Endothelial cell of hepatic sinusoid (primary cell): ENCODE measurements around the gene CDC25B.

Source experiments
- in situ Hi-C: cut with HindIII; loops from 2 replicates; pipeline ENCODE4 v1.10.0; 2017; ENCODE audit warnings: low sequenced_read_pairs

CDC25B gene

DNA sequence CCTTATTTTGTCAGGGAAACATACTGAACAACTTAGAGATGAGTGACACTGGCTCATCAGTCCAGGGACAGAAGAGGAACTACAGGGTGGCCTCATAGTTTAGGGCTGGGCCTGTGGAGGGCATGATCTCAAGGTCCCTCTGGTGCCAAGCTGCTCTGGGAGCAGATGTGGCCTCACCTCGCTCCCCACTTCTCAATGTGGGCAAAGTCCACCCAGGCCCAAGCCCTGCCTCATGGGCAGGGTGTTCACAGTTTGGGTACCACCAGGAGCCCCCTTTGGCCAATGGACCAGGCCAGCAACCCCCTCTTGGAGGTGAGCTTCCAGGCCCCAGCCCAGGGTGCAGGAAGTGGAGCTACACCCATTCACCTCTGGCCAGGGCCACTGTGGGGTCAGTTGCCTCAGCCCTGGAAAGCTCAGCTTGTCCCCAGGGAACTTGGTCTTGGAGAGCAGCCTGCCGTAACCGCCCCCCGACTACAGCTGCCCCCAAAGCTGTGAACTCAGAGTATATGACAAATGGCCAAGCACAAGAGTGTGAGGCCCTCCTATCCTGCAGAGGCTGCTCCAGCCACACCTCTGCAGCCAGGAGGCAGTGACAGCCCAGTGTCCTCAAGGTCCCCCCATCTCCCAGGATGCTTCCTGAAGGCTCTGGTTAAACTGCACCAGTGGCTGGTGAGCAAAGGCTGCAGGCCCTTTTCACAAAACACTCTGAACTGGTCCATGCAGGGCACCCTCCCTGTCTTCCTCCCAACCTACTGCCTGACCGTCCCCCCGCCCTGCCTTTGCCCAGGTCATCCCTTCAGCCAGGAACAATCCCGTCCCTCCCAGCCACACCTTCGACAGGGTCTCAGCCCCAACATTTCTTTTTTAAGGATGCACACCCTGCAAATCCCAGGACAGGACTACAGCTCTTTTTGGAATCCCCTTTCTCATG, 32.2 kb upstream of the CDC25B start:
- in situ Hi-C loops = no loop called here

DNA sequence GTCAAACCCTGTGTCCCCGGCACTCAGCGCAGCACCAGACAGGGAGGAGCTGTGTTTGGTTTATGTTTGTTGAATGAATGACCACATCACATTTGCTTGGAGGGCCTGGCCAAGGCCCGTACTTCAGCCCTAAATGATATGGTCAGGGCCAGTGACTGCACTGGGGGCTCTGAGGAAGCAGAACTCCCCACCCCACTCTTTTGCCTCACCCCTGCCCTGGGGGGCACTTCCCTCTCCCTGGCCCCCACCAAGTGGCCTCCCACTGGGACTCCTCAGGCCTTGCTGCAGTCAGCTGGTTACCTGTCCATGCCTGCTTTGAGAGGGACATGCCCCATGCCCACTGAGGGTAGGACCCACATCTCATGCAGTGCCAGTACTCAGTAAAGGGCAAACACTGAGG, 31.5 kb upstream of the CDC25B start:
- in situ Hi-C loops = no loop called here

DNA sequence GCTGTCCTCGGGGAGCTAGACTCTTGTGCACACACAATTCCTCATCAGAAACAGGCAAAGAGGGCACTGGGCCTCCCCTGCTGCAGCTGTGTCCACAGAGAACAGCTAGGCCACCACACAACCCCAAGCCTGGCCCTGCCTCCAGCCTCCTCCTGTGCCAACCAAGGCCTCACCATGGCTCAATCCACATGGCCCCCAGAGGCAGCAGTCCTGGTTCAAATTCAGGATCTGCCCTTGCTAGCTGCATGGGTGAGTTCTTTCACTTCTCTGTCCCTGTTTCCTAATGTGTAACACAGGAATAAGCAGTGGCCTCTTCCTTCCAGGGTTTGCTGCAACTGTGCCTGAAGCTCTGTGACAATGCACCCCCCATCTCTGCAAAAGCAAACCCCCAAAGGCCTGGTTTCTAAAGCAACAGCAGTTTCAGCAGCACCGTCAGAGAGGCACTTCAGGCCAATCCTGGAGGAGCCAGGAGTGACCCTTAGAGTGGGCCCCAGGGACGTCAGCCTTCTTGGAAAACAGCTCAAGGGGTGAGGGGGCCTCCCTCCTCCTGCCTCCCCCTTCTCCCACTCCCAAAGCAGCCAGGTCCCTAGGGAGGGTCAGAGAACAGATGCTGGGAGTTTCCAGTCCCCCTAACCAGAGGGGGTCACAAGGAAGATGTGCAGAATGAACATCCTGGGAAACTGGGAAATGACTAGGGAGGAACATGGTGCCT, 30.8 kb upstream of the CDC25B start:
- in situ Hi-C loops = no loop called here

DNA sequence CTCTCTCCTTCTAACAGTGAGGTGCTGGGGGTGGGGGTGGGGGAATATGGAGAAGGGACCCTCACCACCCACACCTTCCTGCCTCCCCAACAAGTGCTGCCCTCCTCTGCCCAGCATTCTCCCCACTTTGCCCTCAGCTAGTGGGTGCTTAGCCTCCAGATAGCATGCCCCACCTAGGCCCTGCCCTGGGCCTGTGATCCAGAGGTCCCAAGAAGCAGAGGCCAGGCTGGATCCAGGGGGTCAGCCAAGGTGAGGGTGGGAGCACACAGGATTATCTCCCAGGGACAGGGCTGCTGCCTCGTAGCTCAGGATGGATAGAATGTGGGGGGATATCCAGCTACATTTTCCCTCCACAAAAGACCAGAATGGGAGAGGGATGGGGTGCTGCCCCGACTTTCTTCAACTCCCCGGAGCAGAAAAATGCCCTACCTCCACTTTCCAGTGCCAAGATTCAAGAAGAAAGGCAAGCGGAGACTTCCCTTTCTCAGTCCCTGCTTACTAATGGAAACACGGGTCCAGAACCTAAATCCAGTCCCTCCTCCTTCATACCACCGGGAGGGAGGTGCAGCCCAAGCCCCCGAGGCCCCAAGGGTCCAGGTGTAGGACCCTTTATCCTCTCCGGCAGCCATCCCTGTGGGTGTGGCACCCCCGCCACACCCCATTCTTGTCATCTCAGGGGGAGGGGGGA, 29.5 kb upstream of the CDC25B start:
- in situ Hi-C loops = no loop called here

DNA sequence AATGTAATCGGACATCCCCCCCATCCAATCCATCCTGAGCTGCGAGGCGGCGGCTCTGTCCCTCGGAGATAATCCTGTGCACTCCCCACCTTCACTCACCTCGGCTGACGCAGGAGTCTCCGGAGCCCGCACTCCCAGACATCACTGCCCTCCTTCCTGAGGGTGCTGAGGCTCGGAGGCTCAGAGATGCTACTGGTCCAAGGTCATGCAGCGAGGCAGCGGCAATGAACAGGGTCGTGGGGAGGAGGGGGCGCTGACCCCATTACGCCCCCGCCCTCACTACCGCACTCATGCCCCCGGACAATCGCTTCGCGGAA, 29.0 kb upstream of the CDC25B start:
- in situ Hi-C loops = no loop called here

DNA sequence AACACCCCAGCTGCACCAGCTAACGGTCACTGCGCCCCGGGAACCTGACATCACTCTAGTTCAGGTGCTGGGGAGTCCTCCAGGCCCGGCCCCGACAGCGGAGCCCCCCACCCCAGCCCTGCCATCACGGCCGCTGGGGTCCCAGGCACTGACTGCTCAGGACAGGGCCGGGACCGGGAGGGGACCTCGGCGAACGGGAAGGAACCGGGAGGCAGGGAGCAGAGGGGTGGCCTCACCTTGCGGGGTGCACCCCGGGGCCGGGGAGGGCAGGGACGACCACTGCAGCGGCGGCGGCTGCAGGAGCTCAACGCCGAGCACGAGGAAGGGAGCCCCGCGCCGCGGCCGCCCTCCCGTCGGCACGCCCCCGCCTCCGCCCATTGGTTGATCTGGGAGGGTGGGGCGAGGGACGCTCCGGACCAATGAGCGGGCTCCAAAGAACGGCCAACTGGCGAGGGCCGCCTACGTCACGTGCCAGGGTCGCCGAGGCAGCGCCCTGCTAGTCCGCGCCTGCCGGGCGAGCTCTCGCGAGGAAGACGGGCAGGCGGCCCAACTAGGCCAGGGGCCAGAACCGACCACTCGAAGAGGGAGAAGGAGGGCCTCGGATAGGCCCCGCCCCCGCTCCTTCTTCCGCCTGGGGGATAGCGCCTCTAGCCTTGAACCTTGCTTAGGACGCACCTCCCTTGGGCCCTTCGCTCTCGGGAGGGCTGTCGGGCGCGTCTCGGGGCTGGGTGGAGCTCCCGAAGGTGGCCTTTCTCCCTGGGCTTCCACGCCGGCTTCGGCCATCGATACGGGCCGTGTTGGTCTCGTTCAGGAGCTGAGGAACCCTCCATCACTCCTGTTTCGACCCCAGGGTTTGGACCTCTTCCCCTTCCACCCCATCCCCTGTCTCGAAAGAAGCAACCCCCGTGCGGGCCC, 28.4 kb upstream of the CDC25B start, which contains the start of gene ADISSP:
Gene ADISSP, minus strand, starts transcription at position 327 of the 915 bp plus-strand sequence. CDS start 7,653 bp downstream, outside the sequence.
- in situ Hi-C loops = no loop called here

DNA sequence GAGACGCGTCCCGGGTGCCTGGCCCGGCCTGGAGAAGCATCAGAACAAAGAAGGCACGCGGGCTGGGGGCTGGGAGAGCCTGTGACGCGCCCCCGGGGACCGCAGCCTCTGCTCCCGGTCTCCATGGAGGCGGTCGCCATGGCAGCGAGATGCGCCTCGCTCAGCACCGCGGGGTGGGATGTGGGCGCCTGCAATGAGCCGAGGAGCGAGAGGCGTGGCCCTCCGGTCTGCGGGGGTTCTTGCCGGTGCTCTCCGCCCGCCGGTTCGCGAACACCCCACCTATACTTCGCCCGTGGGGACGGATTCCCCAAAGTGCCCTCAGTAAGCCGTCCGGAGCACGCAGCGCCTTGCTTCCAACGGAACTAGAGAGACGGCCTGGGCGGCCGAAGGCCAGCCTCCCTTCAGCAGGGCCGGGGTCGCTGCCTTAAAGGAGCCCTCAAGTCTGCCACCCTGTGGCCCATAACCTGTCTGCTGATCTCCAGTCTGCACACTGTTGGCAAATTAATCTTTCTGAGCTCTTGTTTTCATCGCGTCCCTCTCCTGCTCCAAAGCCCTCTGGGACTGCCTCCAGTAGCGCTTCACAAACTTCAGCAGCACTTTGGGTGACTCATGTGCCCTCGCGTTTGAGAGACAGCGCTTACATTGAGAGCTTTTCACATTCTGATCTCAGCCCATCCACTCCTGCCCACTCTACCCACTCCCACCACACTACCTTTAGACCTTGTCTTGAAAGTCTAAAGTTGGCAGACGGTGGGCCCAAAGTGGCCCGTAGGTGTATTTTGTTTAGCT, 27.6 kb upstream of the CDC25B start:
- in situ Hi-C loops = no loop called here

DNA sequence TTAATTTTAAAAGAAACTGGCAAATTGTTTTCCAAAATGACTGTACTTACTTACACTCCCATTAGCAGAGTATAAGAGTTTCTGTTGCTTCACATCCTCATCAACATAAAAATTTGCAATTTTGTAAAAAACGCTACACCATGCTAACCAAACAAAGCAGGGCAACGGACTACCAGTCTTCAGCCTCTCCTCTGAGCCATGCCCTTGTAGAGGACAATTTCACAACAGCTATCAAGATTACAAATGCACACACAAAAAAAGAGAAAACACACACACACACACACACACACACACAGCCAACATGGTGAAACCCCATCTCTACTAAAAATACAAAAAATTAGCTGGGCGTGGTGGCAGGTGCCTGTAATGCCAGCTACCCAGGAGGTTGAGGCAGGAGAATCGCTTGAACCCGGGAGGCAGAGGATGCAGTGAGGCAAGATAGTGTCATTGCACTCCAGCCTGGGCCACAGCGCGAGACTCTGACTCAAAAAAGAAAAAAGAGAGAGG, 24.5 kb upstream of the CDC25B start:
- in situ Hi-C loops = no loop called here

DNA sequence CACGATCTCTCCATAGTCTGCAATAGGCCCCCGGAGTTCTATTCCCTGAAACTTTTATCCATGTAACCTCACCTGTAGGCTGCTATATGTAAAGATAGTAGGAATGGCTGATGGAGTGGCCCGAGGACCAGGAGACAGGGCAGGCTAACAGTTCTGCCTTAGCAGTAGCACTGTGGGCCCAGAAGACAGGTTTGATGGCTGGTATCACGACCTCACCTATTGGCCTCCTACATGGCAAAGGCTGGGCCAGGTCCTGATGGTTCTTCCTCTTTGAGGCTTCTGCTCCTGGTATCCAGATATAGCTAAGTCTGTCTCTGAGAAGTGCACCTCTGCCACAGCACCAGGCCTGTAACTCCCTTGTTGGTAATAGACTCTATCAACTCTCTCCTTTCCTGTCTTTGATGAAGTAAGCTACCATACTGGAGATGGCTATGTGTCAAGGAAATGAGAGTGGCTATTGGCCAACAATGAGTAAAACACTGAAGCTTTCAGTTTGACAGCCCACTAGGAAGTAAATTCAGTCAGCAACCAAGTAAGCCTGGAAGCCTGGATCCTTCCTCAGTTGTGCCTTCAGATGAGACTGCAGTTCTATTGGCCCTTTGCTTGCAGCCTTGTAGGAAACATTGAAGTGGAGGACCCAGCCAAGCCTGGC, 20.5 kb upstream of the CDC25B start:
- in situ Hi-C loops = no loop called here

DNA sequence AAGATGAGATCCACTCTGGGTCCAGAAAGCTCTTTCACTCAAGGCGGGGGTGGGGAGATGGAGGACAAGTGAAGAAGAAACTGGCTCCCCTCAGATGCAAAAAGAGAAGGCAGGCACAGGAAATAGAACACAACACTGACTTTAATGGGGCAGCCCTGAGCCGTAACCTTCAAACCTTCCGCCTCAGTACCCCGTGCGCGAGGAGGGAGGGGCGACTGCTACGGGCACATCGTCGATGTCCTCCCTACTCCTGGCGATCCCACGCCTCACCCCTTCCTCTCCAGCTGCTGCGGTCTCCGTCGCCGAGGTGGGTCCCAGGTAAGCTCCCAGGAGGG, 18.8 kb upstream of the CDC25B start:
- in situ Hi-C loops = no loop called here

DNA sequence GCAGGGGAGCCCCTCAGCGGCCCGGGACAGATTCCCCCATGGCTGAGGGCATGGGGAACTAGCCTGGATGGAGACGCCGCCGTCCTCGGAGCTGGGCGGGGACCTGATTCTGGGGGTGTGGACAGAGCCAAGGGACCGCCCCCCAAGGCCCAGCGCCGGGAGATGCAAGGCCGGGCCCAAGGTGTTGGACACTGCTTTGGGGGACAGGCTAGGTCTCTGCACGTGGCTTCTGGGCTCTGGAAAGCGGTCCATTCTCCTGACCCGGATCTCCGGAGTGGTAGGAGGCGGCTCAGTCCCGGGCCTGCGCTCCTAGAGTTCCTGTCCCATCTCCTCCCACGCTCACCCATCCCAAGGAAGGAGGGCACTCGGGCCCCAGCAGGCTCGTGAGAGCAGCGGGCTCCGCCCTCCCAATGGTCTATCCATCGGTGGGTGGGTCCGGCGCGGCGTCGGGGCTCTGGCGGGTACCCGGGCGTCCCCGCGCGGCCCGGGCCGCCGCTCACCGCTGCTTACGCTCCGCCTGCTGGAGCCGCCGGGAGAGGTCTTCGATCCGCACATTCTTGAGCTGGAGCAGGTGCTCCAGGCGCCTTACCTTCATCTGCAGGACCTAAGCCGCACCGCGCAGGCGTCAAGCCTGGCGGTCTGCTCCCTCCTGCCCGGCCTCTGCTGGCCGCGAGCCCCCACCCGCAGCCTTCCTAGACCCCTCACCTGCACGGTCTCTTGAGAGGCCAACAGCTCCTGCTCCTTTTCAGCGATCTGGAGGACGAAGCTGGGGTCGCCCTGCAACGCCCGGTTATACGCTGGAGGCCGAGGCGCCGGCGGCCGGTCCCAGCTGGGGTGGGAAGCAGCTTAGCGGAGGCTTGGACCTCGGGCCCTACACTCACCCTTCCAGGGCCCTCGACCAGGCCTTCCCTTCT, 18.1 kb upstream of the CDC25B start:
- in situ Hi-C loops = no loop called here

DNA sequence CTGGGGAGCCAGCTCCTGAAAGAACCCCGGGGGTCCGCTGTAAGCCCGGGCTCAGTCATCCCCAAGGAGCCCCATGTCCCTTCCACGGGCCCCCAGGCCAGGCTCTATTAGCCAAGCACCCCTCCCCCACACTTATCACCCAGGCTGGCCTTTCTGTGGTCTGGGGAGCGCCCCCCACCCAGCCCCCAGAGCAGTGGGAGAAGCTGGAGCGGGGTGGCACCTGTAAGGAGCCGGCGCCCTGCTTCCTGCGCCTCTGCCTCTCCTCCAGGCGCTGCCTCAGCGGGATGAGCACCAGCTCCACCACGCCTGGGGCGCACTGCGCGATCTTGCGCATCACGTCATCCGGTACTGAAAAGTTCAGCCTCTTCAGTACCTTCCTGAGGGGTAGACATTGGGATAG, 17.1 kb upstream of the CDC25B start:
- in situ Hi-C loops = no loop called here

DNA sequence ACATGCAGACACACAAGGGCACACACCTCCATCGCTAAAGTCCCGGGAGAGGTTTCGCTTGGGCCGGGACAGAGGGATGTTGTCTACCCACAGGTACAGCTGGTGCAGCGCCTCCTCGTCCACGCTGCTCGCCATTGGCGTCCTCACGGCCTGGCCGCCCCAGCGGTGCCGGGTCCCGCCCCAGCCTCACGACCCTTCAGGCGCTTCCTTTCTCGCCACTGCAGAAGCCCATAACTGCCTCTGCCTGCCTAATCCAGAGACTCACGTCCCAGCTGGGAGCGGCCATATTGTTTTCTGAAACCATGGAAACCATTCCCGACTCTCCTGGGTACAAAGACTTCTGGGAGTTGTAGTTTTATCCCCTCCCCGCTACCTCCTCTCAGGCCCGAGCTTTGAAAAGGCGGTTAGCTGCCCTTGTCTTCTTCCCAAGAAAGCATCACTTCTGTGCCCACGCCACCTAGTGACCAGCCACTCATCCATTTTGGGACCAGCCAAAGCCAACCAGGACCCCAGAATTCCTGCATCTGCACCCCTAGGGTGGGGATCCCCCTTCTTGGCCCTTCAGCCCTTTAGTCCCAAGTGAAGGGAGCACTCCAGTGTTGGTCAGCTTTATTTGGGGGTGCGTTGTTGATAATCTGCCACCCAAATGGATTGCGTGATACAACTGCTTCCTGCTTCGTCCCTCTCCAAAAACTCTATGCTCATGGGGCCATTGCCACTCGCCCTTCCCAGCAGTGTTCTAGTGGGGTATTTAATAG, 14.8 kb upstream of the CDC25B start, which contains the start of gene SPEF1:
Gene SPEF1, minus strand, starts transcription at position 296 of the 758 bp plus-strand sequence. Its CDS starts 161 bp downstream, at position 135.
- in situ Hi-C loops = loop anchor here (5.0 kb wide), 1 partner anchor 51 kb away; no protein-coding TSS in a partner anchor

DNA sequence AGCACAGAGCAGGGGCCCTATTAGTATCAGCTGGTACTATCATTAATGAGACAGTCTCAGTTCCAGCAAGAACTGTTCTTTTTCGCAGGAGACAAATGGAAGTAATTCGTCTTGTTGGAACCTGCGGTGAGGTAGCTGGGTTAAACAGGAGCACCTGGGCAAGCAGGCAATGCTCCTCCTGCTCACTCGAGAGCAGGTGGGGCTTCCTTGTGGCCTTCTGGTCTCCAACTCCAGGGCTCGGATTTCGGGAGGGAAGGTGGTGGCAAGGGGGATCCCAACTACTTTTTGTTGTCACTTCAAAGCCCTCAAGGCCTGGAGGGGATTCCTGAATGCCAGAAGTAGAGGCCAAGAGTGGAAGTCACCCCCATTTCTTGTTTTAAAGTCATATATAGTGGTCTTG, 13.5 kb upstream of the CDC25B start:
- in situ Hi-C loops = loop anchor here (5.0 kb wide), 1 partner anchor 50 kb away; no protein-coding TSS in a partner anchor

DNA sequence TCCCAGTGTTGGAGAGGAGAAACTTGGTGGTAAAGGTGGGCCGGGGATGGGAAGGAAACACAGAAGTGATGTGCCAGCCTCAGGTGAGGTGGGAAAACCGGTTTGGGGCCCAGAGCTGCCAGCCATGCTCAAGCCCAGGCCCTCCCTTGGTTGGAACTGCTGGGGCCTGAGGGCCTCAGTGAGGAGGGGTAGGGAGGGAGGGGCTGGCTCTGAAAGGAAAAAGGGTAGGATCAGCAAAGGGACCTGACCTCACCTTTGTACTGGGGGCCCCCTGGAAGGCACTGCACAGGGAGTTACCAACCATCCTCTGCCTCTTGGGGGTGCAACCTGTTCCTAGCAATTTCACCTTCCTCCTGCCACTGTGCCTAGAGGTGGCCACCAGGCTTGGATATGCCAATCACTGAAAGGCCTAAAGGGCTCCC, 13.0 kb upstream of the CDC25B start:
- in situ Hi-C loops = loop anchor here (5.0 kb wide), 1 partner anchor 49 kb away; no protein-coding TSS in a partner anchor

DNA sequence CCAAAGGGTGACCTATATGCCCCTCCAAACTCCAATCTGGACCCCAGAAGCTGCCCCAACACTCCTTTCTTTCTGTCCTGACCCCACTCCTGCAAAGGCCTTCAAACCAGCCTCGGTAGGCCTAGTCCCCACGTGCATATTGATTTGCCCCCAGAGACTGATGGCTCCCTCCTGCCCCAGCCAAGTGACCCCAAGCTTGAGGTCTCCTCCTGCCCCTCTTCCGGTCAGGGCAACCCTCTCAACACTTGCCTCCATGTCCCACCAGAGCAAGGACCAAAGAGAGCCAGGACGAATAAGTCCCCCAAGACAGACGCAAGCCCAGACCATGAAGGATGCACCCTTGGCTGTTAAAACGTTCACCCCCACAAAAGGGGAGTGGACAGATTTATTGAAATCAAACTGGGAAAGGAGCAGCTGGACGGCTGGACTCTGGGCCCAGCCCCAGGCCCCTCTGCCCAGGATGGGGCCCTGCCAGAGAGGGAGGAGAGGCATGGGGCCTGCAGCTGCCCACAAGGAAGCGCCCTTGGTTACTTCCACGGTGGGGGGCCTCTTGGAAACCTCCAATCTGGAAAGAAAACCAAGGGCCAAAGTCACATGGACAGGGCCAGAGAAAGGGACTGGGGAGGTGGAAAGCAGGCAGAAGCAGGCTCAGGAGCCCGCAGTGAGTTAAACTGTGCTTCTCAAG, 12.5 kb upstream of the CDC25B start:
- in situ Hi-C loops = loop anchor here (5.0 kb wide), 1 partner anchor 49 kb away; no protein-coding TSS in a partner anchor
